SH-SY5Y (cell line): ENCODE data around the gene TBX21.

Experiments used
- GATA2 ChIP-seq: IDR thresholded peaks from 2 replicates; pipeline ENCODE4 v1.6.1; 2011; ENCODE audit warnings: mild to moderate bottlenecking, low read depth, low read length
- GATA3 ChIP-seq: IDR thresholded peaks from 2 replicates; pipeline ENCODE4 v1.6.1; 2011; ENCODE audit warnings: low read depth, mild to moderate bottlenecking, low read length, moderate library complexity

Gene TBX21

GRCh38 chr17:47789611-47790561 is 56.9 kb downstream of the TBX21 start:
- no peak for TF ChIP-seq GATA2
- no peak for TF ChIP-seq GATA3

GRCh38 chr17:47791025-47791424 is 58.0 kb downstream of the TBX21 start:
- TF ChIP-seq GATA2 (no peak), GATA3 (no peak)

GRCh38 chr17:47792457-47792856 is 59.4 kb downstream of the TBX21 start:
- no peak for TF ChIP-seq GATA3
- TF ChIP-seq GATA2 = no peak

- TF ChIP-seq GATA2 (no peak), GATA3 (no peak)
These were observed 59.9 kb downstream of the TBX21 start for GRCh38 chr17:47792979-47793378.
